H1 (cell line): ENCODE measurements around the gene IRF2BP1.

Experiments used
- NANOG ChIP-seq: IDR thresholded peaks from 2 replicates; pipeline ENCODE4 v1.6.1; 2011; ENCODE audit warnings: low read length, low read depth, mild to moderate bottlenecking, inconsistent platforms; ENCODE audit not compliant: insufficient read depth, poor library complexity, severe bottlenecking
- SIRT6 ChIP-seq: IDR thresholded peaks from one replicate; pipeline ENCODE4 v1.7.1; 2012; ENCODE audit warnings: low read length, inconsistent platforms
- TF ChIP-seq, protein P1 (sequence below), 3 experiments: IDR thresholded peaks; 1 replicate in 2 of 3; 2 replicates in 1 of 3; pipeline versions ENCODE4 v1.5.1 to v1.6.1; 2011; ENCODE audit warnings: low read length in 3 of 3, mild to moderate bottlenecking in 3 of 3, inconsistent platforms in 2 of 3, low read depth in 1 of 3, moderate library complexity in 1 of 3; ENCODE audit not compliant: insufficient read depth in 1 of 3; ENCODE audit errors: control extremely low read depth in 1 of 3

DNA sequence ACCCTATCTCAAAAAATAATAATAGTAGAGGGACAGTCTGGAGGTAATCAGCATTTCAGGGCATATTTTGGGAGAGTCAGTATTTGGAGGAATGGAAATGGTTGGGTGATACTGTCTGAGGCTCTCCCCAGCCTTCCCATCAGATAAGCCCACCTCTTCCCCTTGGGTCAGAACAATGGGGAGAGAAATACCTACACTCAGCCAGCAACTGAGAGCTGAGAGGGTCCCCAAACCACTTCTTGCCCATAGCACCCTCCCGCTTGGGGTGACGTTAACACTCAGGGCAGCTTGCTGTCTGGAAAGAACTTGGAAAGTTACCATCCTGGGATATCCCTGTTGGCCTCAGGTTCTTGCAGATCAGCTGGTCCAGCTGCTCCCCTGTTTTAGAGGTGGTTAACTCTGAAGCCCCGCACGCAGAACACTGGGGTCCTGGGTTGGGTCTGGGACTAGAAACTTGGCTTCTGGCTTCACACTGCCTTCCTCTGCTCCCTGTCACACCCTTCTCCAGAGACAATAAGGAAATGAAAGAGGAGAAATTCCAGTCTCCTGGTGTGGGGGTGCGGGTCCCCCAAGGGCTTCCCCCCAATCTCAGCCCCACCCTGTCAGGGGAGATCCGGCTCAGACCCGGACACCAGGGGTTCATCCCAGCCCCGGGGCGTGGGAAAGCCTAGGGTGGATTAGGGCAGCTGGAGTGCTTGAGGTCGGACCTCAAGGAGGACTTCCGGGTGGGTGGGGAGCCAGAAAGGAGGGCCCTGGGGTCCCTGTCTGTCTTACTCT is 19.4 kb downstream of the IRF2BP1 start:
- TF ChIP-seq NANOG: no peak
- TF ChIP-seq, protein P1, sequence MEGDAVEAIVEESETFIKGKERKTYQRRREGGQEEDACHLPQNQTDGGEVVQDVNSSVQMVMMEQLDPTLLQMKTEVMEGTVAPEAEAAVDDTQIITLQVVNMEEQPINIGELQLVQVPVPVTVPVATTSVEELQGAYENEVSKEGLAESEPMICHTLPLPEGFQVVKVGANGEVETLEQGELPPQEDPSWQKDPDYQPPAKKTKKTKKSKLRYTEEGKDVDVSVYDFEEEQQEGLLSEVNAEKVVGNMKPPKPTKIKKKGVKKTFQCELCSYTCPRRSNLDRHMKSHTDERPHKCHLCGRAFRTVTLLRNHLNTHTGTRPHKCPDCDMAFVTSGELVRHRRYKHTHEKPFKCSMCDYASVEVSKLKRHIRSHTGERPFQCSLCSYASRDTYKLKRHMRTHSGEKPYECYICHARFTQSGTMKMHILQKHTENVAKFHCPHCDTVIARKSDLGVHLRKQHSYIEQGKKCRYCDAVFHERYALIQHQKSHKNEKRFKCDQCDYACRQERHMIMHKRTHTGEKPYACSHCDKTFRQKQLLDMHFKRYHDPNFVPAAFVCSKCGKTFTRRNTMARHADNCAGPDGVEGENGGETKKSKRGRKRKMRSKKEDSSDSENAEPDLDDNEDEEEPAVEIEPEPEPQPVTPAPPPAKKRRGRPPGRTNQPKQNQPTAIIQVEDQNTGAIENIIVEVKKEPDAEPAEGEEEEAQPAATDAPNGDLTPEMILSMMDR (IDR thresholded peaks at IDR 0.05; ENCODE audit: control extremely low read depth in 1 of 3, insufficient read depth in 1 of 3, low read depth in 1 of 3, low read length in 3 of 3): no peak
- no peak for TF ChIP-seq SIRT6
